NCI-H345 treated with DMSO at 0.1 percent for 48 hours (cell line): ENCODE data around the gene SRSF7.
"Not testable (repeated sequence)": the region's sequence is repeated elsewhere in the genome, so short reads cannot be mapped to it uniquely, and the experiment has no call there.

Source experiments
- DNase-seq: peaks from one replicate; lab custom pipeline; 2025; ENCODE audit not compliant: unreplicated experiment; lab: John Stamatoyannopoulos, UW

Gene SRSF7

GRCh38 chr2:38754506-38754905 is 3.3 kb upstream of the SRSF7 start:
- no peak for DNase-seq

- DNase-seq: no peak
These were observed 2.9 kb upstream of the SRSF7 start for GRCh38 chr2:38754049-38754448.

- no peak for DNase-seq
These were observed 642 bp upstream of the SRSF7 start for GRCh38 chr2:38751596-38752410.

GRCh38 chr2:38750011-38750890 is 910 bp downstream of the SRSF7 start:
- peak; percentile 14 for DNase-seq

- no peak for DNase-seq
These were observed 2.0 kb downstream of the SRSF7 start for GRCh38 chr2:38748943-38749804.

- DNase-seq: no peak
These were observed 2.8 kb downstream of the SRSF7 start for GRCh38 chr2:38748391-38748790.

GRCh38 chr2:38747819-38748218 is 3.3 kb downstream of the SRSF7 start:
- DNase-seq: no peak

GRCh38 chr2:38747007-38747424 is 4.1 kb downstream of the SRSF7 start:
- no peak for DNase-seq

GRCh38 chr2:38745267-38745666 is 5.9 kb downstream of the SRSF7 start:
- no peak for DNase-seq

- no peak for DNase-seq
These were observed 6.8 kb downstream of the SRSF7 start for GRCh38 chr2:38744399-38744780.

- no peak for DNase-seq
These were observed 7.3 kb downstream of the SRSF7 start for GRCh38 chr2:38743672-38744398.

GRCh38 chr2:38742797-38743559 is 8.2 kb downstream of the SRSF7 start:
- no peak for DNase-seq

- DNase-seq: peak; percentile 26
These were observed 10.1 kb downstream of the SRSF7 start for GRCh38 chr2:38740851-38741731.

GRCh38 chr2:38739524-38739923 is 11.6 kb downstream of the SRSF7 start:
- no peak for DNase-seq

- DNase-seq: no peak
These were observed 13.2 kb downstream of the SRSF7 start for GRCh38 chr2:38737925-38738324.

- DNase-seq: not testable (repeated sequence)
These were observed 14.0 kb downstream of the SRSF7 start for GRCh38 chr2:38737000-38737698.

GRCh38 chr2:38735999-38736320 is 15.2 kb downstream of the SRSF7 start:
- no peak for DNase-seq

GRCh38 chr2:38734299-38735058 is 16.7 kb downstream of the SRSF7 start:
- no peak for DNase-seq
